OCI-M2 (cell line): Measurements from ENCODE around the gene IFITM10.
"Not testable (repeated sequence)": the region's sequence is repeated elsewhere in the genome, so short reads cannot be mapped to it uniquely, and the experiment has no call there.

Source experiments
- DNase-seq: peaks from one replicate; lab custom pipeline; 2025; ENCODE audit not compliant: unreplicated experiment; lab: John Stamatoyannopoulos, UW

Gene IFITM10

GRCh38 chr11:1692708-1693326 lies 57.6 kb downstream of the IFITM10 start:
- no peak for DNase-seq

- DNase-seq: no peak
Observed at GRCh38 chr11:1691878-1692707, 58.3 kb downstream of the IFITM10 start.

- DNase-seq: no peak
Observed at GRCh38 chr11:1691026-1691877, 59.1 kb downstream of the IFITM10 start.

GRCh38 chr11:1690167-1691025 lies 60.0 kb downstream of the IFITM10 start:
- DNase-seq: no peak

GRCh38 chr11:1689250-1690166 lies 60.9 kb downstream of the IFITM10 start:
- not testable (repeated sequence) for DNase-seq

- not testable (repeated sequence) for DNase-seq
Observed at GRCh38 chr11:1688336-1688947, 62.0 kb downstream of the IFITM10 start.

- DNase-seq: not testable (repeated sequence)
Observed at GRCh38 chr11:1686220-1686619, 64.2 kb downstream of the IFITM10 start.

- DNase-seq: not testable (repeated sequence)
Observed at GRCh38 chr11:1684886-1685874, 65.2 kb downstream of the IFITM10 start.

- DNase-seq: not testable (repeated sequence)
Observed at GRCh38 chr11:1683904-1684572, 66.4 kb downstream of the IFITM10 start.

- not testable (repeated sequence) for DNase-seq
Observed at GRCh38 chr11:1683216-1683615, 67.2 kb downstream of the IFITM10 start.
